GM06990 (cell line): ENCODE measurements around the gene FRAT2.

ENCODE experiments used
- DNase-seq: peaks from one replicate; pipeline ENCODE4 v3.0.0-alpha.2; 2011; ENCODE audit not compliant: insufficient read length; ENCODE audit errors: extremely low read depth
- H3K27me3 ChIP-seq: replicated peaks from 2 replicates; pipeline ENCODE4 v1.6.0; 2011; ENCODE audit warnings: low read length; ENCODE audit not compliant: control insufficient read depth, insufficient read depth
- H3K36me3 ChIP-seq: 2 replicates; pipeline ENCODE4 v1.5.1; 2011; ENCODE audit warnings: low read length; ENCODE audit not compliant: control insufficient read depth, insufficient read depth
- H3K4me3 ChIP-seq: replicated peaks from 2 replicates; pipeline ENCODE4 v1.5.1; 2011; ENCODE audit warnings: low read depth, mild to moderate bottlenecking, control low read depth, low read length
- CTCF ChIP-seq: IDR thresholded peaks from 2 replicates; pipeline ENCODE4 v1.5.1; 2011; ENCODE audit warnings: low read length, control low read depth, mild to moderate bottlenecking, inconsistent platforms; ENCODE audit not compliant: insufficient read depth, poor library complexity, severe bottlenecking

Gene FRAT2

GRCh38 chr10:97338041-97338440 is 3.5 kb upstream of the FRAT2 start:
- no peak for TF ChIP-seq CTCF
- DNase-seq = no peak
- no peak overlapping the region for H3K4me3 ChIP-seq

GRCh38 chr10:97336942-97337831 is 2.7 kb upstream of the FRAT2 start:
- Histone ChIP-seq H3K36me3 (no peaks in the 10 kb centered on the region), H3K4me3 (no peak overlapping the region), H3K27me3 (no peaks in the 10 kb centered on the region)
- DNase-seq = no peak
- TF ChIP-seq CTCF = no peak

More at GRCh38 chr10:97338041-97338440, 3.5 kb upstream of the FRAT2 start:
- no peaks in the 10 kb centered on the region for H3K27me3 ChIP-seq
- H3K36me3 ChIP-seq = no peaks in the 10 kb centered on the region

- Histone ChIP-seq H3K36me3 (no peaks in the 10 kb centered on the region), H3K27me3 (no peaks in the 10 kb centered on the region), H3K4me3 (no peak overlapping the region)
- DNase-seq = no peak
- TF ChIP-seq CTCF = no peak
Measured at GRCh38 chr10:97336446-97336845, 1.9 kb upstream of the FRAT2 start.

GRCh38 chr10:97336006-97336405 is 1.5 kb upstream of the FRAT2 start:
- H3K4me3 ChIP-seq = no peak overlapping the region
- no peak for DNase-seq
- H3K27me3 ChIP-seq = no peaks in the 10 kb centered on the region
- no peaks in the 10 kb centered on the region for H3K36me3 ChIP-seq
- no peak for TF ChIP-seq CTCF

GRCh38 chr10:97335188-97335619 is 675 bp upstream of the FRAT2 start:
- H3K27me3 ChIP-seq = no peaks in the 10 kb centered on the region
- TF ChIP-seq CTCF = no peak
- DNase-seq = no peak
- H3K4me3 ChIP-seq = peak overlapping the region; percentile 82
- H3K36me3 ChIP-seq = no peaks in the 10 kb centered on the region
